ENCODE results near the gene MOSMO. TPM values are rescaled to one million over a fixed set of nuclear protein-coding genes. Genes with fewer than 3 reads are reported as not detected.
"Not testable (repeated sequence)": the region's sequence is repeated elsewhere in the genome, so short reads cannot be mapped to it uniquely, and the experiment has no call there.

Gene MOSMO
- polyA plus RNA-seq, 1 of the 3 experiments (the other 2 are of a cell fraction), result 8.0 TPM

DNA sequence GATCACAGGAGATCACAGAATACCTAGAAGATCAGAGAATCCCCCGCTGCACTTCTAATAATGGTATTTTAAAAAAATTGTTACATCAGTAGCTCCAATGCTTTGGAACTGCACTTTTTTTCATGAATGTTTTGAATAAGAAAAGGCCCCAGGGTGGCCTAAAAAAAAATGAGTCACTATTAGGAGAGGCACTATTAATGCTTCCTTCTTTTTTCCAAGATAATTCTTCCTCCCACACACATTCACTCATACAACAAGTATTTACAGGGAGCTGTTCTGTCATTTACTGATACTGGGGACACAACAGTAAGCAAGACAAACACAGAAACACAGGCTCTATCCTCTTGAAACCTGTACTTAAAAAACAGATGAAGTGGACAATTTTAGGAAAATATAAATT is 6.3 kb upstream of the MOSMO start:
- H3K79me2 ChIP-seq (ENCODE audit: insufficient read depth), result no peaks in the 10 kb centered on the region
- no peaks in the 10 kb centered on the region for H3F3A ChIP-seq (replicated peaks; ENCODE audit: insufficient read depth)
- WGBS (ENCODE audit: low lambda C conversion rate), result 70% methylated on average over 1 of the region's 1 CpG
- H3K4me2 ChIP-seq, result peak overlapping the region; percentile 19; the same call in 1 of the 2 replicates
- DNase-seq, result no peak
- H3K27ac ChIP-seq (ENCODE audit: low read depth in 2 of 2, low read length in 1 of 2), result no peak overlapping the region
- H3K9me2 ChIP-seq, result no peaks in the 10 kb centered on the region
- CTCF ChIA-PET, result interaction anchor here (0.7 to 14.2 kb wide), 19 partner anchors 9 to 295 kb away, joined by 3 to 209 read pairs (median 4); no protein-coding TSS in a partner anchor
- no peak overlapping the region for H3K9ac ChIP-seq
- no peak overlapping the region for H3K4me3 ChIP-seq (ENCODE audit: low read depth in 2 of 2, low read length in 1 of 2)
- TF ChIP-seq, protein P1, sequence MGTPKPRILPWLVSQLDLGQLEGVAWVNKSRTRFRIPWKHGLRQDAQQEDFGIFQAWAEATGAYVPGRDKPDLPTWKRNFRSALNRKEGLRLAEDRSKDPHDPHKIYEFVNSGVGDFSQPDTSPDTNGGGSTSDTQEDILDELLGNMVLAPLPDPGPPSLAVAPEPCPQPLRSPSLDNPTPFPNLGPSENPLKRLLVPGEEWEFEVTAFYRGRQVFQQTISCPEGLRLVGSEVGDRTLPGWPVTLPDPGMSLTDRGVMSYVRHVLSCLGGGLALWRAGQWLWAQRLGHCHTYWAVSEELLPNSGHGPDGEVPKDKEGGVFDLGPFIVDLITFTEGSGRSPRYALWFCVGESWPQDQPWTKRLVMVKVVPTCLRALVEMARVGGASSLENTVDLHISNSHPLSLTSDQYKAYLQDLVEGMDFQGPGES (IDR thresholded peaks at IDR 0.05; ENCODE audit: low read depth, low read length), result no peak
- TF ChIP-seq GABPA (IDR thresholded peaks at IDR 0.05; ENCODE audit: low read depth), result no peak
- no peak for TF ChIP-seq EZH2phosphoT487 (IDR thresholded peaks at IDR 0.05; ENCODE audit: borderline replicate concordance, low read depth)
- no peak for TF ChIP-seq RFX5 (IDR thresholded peaks at IDR 0.05; ENCODE audit: low read length)
- no peak for TF ChIP-seq NRF1 (IDR thresholded peaks at IDR 0.05; ENCODE audit: low read depth, low read length)
- no peak for TF ChIP-seq SIN3A (IDR thresholded peaks at IDR 0.05; ENCODE audit: borderline replicate concordance, low read depth, low read length)
- no peak overlapping the region for H2AFZ ChIP-seq (ENCODE audit: low read depth)
- H3K4me1 ChIP-seq (ENCODE audit: control insufficient read depth in 1 of 2, insufficient read depth in 2 of 2, low read depth in 1 of 2, low read length in 1 of 2), result peaks cover 0 to 4% of the 10 kb centered on the region in 2 experiments; a peak in 1 of 4 replicates
- no peaks in the 10 kb centered on the region for H3K27me3 ChIP-seq (ENCODE audit: insufficient read depth)
- POLR2A ChIA-PET, result no interaction called here
- no peaks in the 10 kb centered on the region for H3K36me3 ChIP-seq (replicated peaks in 1 of 2; ENCODE audit: control insufficient read depth in 1 of 2, insufficient read depth in 2 of 2, low read length in 1 of 2)
- no peaks in the 10 kb centered on the region for H4K20me1 ChIP-seq (ENCODE audit: insufficient read depth)
- H3K9me3 ChIP-seq, result no peaks in the 10 kb centered on the region

DNA sequence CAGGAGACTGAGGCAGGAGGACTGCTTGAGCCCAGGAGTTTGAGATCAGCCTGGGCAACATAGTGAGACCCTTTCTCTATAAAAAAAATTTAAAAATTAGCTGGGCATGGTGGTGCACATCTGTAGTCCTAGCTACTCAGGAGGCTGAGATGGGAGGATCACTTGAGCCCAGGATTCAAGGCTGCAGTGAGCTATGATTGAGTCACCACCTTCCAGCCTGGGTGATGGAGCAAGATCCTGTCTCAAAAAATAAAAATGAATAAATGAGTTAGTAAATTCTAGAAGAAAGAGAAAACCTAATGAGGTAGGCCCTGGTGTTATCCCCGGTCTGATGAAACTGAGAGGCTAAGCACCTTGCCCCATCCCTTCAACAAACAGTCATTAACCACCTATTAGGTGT is 5.9 kb upstream of the MOSMO start:
- H3K36me3 ChIP-seq (replicated peaks in 1 of 2; ENCODE audit: control insufficient read depth in 1 of 2, insufficient read depth in 2 of 2, low read length in 1 of 2); DNase-seq; H3K27ac ChIP-seq (ENCODE audit: low read depth in 2 of 2, low read length in 1 of 2); H3K4me2 ChIP-seq; H2AFZ ChIP-seq (ENCODE audit: low read depth); H3F3A ChIP-seq (replicated peaks; ENCODE audit: insufficient read depth); H3K4me1 ChIP-seq (ENCODE audit: control insufficient read depth in 1 of 2, insufficient read depth in 2 of 2, low read depth in 1 of 2, low read length in 1 of 2); H3K9ac ChIP-seq; H3K9me2 ChIP-seq; H3K9me3 ChIP-seq; H3K4me3 ChIP-seq (ENCODE audit: low read depth in 2 of 2, low read length in 1 of 2); POLR2A ChIA-PET; H4K20me1 ChIP-seq (ENCODE audit: insufficient read depth); H3K27me3 ChIP-seq (ENCODE audit: insufficient read depth); H3K79me2 ChIP-seq (ENCODE audit: insufficient read depth): not testable (repeated sequence)
- CTCF ChIA-PET, result interaction anchor here (0.7 to 14.2 kb wide), 19 partner anchors 9 to 294 kb away, joined by 3 to 209 read pairs (median 4); no protein-coding TSS in a partner anchor
- WGBS (ENCODE audit: low lambda C conversion rate), result 75% methylated on average over 1 of the region's 1 CpG

DNA sequence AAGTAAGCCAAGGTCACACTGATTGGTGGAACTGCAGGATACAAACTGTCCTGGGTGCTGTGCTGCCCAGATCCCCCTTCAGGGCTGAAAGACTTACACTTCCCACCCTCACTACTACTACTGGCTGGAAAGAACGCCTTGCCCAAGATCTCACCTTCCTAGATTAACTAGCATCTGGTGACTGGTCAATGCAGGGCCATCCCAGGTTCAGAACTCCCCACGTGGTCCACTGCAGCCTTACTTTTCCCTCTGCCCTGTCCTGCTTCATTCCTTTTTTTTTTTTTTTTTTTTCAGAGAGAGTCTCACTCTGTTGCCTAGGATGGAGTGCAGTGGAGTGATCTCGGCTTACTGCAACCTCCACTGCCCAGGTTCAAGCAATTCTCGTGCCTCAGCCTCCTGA is 4.7 kb upstream of the MOSMO start:
- Histone ChIP-seq H3F3A (replicated peaks; ENCODE audit: insufficient read depth) (no peaks in the 10 kb centered on the region), H3K36me3 (replicated peaks in 1 of 2; ENCODE audit: control insufficient read depth in 1 of 2, insufficient read depth in 2 of 2, low read length in 1 of 2) (no peaks in the 10 kb centered on the region), H3K9me2 (no peaks in the 10 kb centered on the region), H4K20me1 (ENCODE audit: insufficient read depth) (no peaks in the 10 kb centered on the region), H3K9ac (no peak overlapping the region), H3K4me3 (ENCODE audit: low read depth in 2 of 2, low read length in 1 of 2) (no peak overlapping the region), H3K9me3 (no peaks in the 10 kb centered on the region), H3K4me2 (no peak overlapping the region), H3K27ac (ENCODE audit: low read depth in 2 of 2, low read length in 1 of 2) (no peak overlapping the region), H2AFZ (ENCODE audit: low read depth) (no peak overlapping the region), H3K79me2 (ENCODE audit: insufficient read depth) (peaks cover under 1% of the 10 kb centered on the region; the same call in 1 of the 2 replicates), H3K27me3 (ENCODE audit: insufficient read depth) (no peaks in the 10 kb centered on the region), H3K4me1 (ENCODE audit: control insufficient read depth in 1 of 2, insufficient read depth in 2 of 2, low read depth in 1 of 2, low read length in 1 of 2) (peaks cover 0 to 11% of the 10 kb centered on the region in 2 experiments; a peak in 1 of 4 replicates)
- ChIA-PET CTCF (interaction anchor here (0.6 to 8.3 kb wide), 3 partner anchors 75 to 185 kb away, joined by 3 to 95 read pairs (median 75); no protein-coding TSS in a partner anchor), POLR2A (no interaction called here)
- TF ChIP-seq NRF1 (IDR thresholded peaks at IDR 0.05; ENCODE audit: low read depth, low read length) (no peak), EZH2phosphoT487 (IDR thresholded peaks at IDR 0.05; ENCODE audit: borderline replicate concordance, low read depth) (no peak), YY1 (IDR thresholded peaks at IDR 0.05; ENCODE audit: low read depth) (no peak), GATA2 (CRISPR knock-in tag; IDR thresholded peaks at IDR 0.05) (no peak), RFX5 (IDR thresholded peaks at IDR 0.05; ENCODE audit: low read length) (no peak), RAD21 (IDR thresholded peaks at IDR 0.05; ENCODE audit: low read length) (no peak), TEAD4 (IDR thresholded peaks at IDR 0.05; ENCODE audit: borderline replicate concordance, insufficient read depth) (no peak)
- WGBS (ENCODE audit: low lambda C conversion rate), result 61% methylated on average over 4 of the region's 4 CpGs
- DNase-seq, result no peak
